Measurements from ENCODE around the gene FAM222B. TPM values are rescaled to one million over a fixed set of nuclear protein-coding genes. Genes with fewer than 3 reads are reported as not detected.

FAM222B gene
- total and polyA plus RNA-seq, 4 donors: 2.8 to 5.4 (median 4.1) TPM

DNA sequence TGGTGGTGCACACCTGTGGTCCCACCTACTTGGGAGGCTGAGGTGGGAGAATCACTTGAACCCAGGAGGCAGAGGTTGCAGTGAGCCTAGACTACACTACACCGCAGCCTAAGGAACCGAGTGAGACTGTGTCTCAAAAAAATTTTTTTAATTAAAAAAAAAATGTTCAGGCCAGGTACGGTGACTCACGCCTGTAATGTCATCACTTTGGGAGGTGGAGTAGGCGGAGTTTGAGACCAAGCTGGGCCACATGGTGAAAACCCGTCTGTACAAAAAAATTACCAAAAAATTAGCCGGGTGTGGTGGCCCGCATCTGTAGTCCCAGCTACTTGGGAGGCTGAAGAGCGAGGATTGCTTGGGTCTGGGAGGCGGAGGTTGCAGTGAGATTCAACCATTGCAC, 3.6 kb upstream of the FAM222B start (continued):
- TF ChIP-seq, protein P1, sequence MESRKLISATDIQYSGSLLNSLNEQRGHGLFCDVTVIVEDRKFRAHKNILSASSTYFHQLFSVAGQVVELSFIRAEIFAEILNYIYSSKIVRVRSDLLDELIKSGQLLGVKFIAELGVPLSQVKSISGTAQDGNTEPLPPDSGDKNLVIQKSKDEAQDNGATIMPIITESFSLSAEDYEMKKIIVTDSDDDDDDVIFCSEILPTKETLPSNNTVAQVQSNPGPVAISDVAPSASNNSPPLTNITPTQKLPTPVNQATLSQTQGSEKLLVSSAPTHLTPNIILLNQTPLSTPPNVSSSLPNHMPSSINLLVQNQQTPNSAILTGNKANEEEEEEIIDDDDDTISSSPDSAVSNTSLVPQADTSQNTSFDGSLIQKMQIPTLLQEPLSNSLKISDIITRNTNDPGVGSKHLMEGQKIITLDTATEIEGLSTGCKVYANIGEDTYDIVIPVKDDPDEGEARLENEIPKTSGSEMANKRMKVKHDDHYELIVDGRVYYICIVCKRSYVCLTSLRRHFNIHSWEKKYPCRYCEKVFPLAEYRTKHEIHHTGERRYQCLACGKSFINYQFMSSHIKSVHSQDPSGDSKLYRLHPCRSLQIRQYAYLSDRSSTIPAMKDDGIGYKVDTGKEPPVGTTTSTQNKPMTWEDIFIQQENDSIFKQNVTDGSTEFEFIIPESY (IDR thresholded peaks at IDR 0.05): no peak
- no peak for TF ChIP-seq RXRA (IDR thresholded peaks at IDR 0.05)
- TF ChIP-seq JUND (IDR thresholded peaks at IDR 0.05): no peak
- TF ChIP-seq RAD21 (IDR thresholded peaks at IDR 0.05): no peak

DNA sequence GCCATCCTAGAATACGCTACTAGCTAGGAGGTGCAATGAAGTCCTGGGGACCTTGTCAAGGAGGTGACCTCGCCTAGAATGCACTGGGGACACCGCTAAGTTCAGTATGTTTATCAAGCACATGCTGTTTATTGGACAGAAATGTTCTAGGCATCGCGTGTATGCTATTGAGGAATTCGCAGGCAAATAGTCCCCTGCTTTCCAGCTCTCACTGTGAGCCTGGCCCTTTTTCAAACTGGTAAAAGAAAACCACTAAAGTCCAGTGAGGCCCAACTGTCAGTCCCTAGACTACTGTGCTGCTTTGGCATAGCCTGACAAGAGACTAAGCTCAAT, 1.2 kb upstream of the FAM222B start:
- H3K4me1 ChIP-seq (ENCODE audit: control insufficient read depth in 4 of 4, insufficient read depth in 4 of 4, low read length in 3 of 4): peaks cover 3 to 14% (median 10%) of the 10 kb centered on the region in 4 donors
- no peak overlapping the region for H3K27ac ChIP-seq (ENCODE audit: low read depth in 1 of 2, low read length in 2 of 2)
- no peaks in the 10 kb centered on the region for H3K27me3 ChIP-seq (ENCODE audit: control insufficient read depth in 4 of 4, insufficient read depth in 4 of 4, low read length in 3 of 4)
- H3K4me3 ChIP-seq (ENCODE audit: low read depth in 1 of 3, low read length in 3 of 3): no peak overlapping the region
- DNase-seq (ENCODE audit: low spot score): no peak
- no peak overlapping the region for H3K9ac ChIP-seq (ENCODE audit: low read depth in 1 of 2, low read length in 2 of 2)
- no peaks in the 10 kb centered on the region for H3K9me3 ChIP-seq (ENCODE audit: control insufficient read depth in 4 of 4, low read length in 3 of 4)
- no peak for TF ChIP-seq RAD21 (IDR thresholded peaks at IDR 0.05)
- TF ChIP-seq SP1 (IDR thresholded peaks at IDR 0.05): no peak
- TF ChIP-seq, protein P2, sequence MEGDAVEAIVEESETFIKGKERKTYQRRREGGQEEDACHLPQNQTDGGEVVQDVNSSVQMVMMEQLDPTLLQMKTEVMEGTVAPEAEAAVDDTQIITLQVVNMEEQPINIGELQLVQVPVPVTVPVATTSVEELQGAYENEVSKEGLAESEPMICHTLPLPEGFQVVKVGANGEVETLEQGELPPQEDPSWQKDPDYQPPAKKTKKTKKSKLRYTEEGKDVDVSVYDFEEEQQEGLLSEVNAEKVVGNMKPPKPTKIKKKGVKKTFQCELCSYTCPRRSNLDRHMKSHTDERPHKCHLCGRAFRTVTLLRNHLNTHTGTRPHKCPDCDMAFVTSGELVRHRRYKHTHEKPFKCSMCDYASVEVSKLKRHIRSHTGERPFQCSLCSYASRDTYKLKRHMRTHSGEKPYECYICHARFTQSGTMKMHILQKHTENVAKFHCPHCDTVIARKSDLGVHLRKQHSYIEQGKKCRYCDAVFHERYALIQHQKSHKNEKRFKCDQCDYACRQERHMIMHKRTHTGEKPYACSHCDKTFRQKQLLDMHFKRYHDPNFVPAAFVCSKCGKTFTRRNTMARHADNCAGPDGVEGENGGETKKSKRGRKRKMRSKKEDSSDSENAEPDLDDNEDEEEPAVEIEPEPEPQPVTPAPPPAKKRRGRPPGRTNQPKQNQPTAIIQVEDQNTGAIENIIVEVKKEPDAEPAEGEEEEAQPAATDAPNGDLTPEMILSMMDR (IDR thresholded peaks at IDR 0.05; ENCODE audit: low read depth, low read length, missing input control): no peak
- TF ChIP-seq, protein P3, sequence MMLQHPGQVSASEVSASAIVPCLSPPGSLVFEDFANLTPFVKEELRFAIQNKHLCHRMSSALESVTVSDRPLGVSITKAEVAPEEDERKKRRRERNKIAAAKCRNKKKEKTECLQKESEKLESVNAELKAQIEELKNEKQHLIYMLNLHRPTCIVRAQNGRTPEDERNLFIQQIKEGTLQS (IDR thresholded peaks at IDR 0.05): no peak
- TF ChIP-seq, protein P1 (IDR thresholded peaks at IDR 0.05): no peak
- no peak for TF ChIP-seq NR2F2 (IDR thresholded peaks at IDR 0.05)
- TF ChIP-seq HNF4A (conservative IDR thresholded peaks at IDR 0.05): no peak
- TF ChIP-seq RXRA (IDR thresholded peaks at IDR 0.05): no peak
- TF ChIP-seq, protein P4, sequence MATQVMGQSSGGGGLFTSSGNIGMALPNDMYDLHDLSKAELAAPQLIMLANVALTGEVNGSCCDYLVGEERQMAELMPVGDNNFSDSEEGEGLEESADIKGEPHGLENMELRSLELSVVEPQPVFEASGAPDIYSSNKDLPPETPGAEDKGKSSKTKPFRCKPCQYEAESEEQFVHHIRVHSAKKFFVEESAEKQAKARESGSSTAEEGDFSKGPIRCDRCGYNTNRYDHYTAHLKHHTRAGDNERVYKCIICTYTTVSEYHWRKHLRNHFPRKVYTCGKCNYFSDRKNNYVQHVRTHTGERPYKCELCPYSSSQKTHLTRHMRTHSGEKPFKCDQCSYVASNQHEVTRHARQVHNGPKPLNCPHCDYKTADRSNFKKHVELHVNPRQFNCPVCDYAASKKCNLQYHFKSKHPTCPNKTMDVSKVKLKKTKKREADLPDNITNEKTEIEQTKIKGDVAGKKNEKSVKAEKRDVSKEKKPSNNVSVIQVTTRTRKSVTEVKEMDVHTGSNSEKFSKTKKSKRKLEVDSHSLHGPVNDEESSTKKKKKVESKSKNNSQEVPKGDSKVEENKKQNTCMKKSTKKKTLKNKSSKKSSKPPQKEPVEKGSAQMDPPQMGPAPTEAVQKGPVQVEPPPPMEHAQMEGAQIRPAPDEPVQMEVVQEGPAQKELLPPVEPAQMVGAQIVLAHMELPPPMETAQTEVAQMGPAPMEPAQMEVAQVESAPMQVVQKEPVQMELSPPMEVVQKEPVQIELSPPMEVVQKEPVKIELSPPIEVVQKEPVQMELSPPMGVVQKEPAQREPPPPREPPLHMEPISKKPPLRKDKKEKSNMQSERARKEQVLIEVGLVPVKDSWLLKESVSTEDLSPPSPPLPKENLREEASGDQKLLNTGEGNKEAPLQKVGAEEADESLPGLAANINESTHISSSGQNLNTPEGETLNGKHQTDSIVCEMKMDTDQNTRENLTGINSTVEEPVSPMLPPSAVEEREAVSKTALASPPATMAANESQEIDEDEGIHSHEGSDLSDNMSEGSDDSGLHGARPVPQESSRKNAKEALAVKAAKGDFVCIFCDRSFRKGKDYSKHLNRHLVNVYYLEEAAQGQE (IDR thresholded peaks at IDR 0.05): no peak
- no peak for TF ChIP-seq TAF1 (conservative IDR thresholded peaks at IDR 0.05)
- TF ChIP-seq FOXA2 (IDR thresholded peaks at IDR 0.05): no peak
- TF ChIP-seq, protein P5, sequence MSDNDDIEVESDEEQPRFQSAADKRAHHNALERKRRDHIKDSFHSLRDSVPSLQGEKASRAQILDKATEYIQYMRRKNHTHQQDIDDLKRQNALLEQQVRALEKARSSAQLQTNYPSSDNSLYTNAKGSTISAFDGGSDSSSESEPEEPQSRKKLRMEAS (IDR thresholded peaks at IDR 0.05): no peak
- no peak for TF ChIP-seq EGR1 (IDR thresholded peaks at IDR 0.05; ENCODE audit: low read depth in 2 of 2)
- no peak for TF ChIP-seq FOXA1 (IDR thresholded peaks at IDR 0.05)
- TF ChIP-seq HNF4G (IDR thresholded peaks at IDR 0.05): no peak
- no peak for TF ChIP-seq YY1 (IDR thresholded peaks at IDR 0.05)
- TF ChIP-seq JUND (IDR thresholded peaks at IDR 0.05): no peak
- no peak for TF ChIP-seq GABPA (IDR thresholded peaks at IDR 0.05 in 1 of 2, conservative IDR thresholded peaks at IDR 0.05 in 1 of 2)
- H3K36me3 ChIP-seq (ENCODE audit: control insufficient read depth in 4 of 4, insufficient read depth in 3 of 4, low read depth in 1 of 4, low read length in 3 of 4): no peaks in the 10 kb centered on the region
- 94% methylated on average over 6 of the region's 6 CpGs for WGBS

Measured in liver (tissue), 9 donors.